Colonic mucosa (tissue), 4 donors: ENCODE results near the gene ADCY9. TPM values are rescaled to one million over a fixed set of nuclear protein-coding genes. Genes with fewer than 3 reads are reported as not detected.

Source experiments
- DNase-seq: peaks from one replicate; pipeline ENCODE4 v3.0.0-alpha.2; 2020
- H3K27ac ChIP-seq: fragments of 200-600 bp; one replicate; pipeline ENCODE4 v1.8.0; 2021
- H3K27me3 ChIP-seq: fragments of 200-600 bp; one replicate; pipeline ENCODE4 v1.8.0; 2021
- H3K36me3 ChIP-seq: fragments of 200-600 bp; one replicate; pipeline ENCODE4 v1.8.0; 2021
- H3K4me1 ChIP-seq: fragments of 200-600 bp; one replicate; pipeline ENCODE4 v1.8.0; 2021; ENCODE audit warnings: mild to moderate bottlenecking
- H3K4me3 ChIP-seq: fragments of 200-600 bp; one replicate; pipeline ENCODE4 v1.8.0; 2021
- H3K9ac ChIP-seq, 2 donors: one replicate each; pipeline ENCODE4 v1.7.0; 2013; ENCODE audit warnings: control low read depth in 2 of 2, low read depth in 2 of 2, low read length in 2 of 2
- H3K9me3 ChIP-seq: fragments of 200-600 bp; one replicate; pipeline ENCODE4 v1.8.0; 2021
- intact Hi-C: fragments of 100-400 bp; cut with DNase I; formaldehyde crosslinking; loops from one replicate; pipeline ENCODE4 v1.14.1; 2022
- total RNA-seq, 2 donors: library from RNA; stranded (reverse); fragmentation: NEBNext Ultra II Directional in 1 of 2; extraction: Animal tissue kit (Norgen Biotek cat#: 25700) in 1 of 2; gene quantifications; one replicate each; pipeline ENCODE4 v1.2.1, GENCODE V29; 2021
- TF ChIP-seq, protein P1 (sequence below): fragments of 200-600 bp; IDR thresholded peaks from one replicate; pipeline ENCODE4 v1.8.0; 2022; ENCODE audit warnings: antibody characterized with exemption, mild to moderate bottlenecking
- donor health status: healthy.
- donor health status: DM: no; HTN: no; CAD: no.
- donor health status: DM: no; HTN: no; CAD: no.

The ADCY9 gene
- total RNA-seq, 2 donors from 2014 or later, result 23.8 to 25.6 TPM

- intact Hi-C loops, result no loop called here
- Histone ChIP-seq H3K27me3 (no peaks in the 10 kb centered on the region), H3K4me1 (peaks cover 3% of the 10 kb centered on the region), H3K9ac (no peak overlapping the region), H3K4me3 (no peak overlapping the region), H3K9me3 (no peaks in the 10 kb centered on the region), H3K27ac (no peak overlapping the region), H3K36me3 (no peaks in the 10 kb centered on the region)
- TF ChIP-seq, protein P1, sequence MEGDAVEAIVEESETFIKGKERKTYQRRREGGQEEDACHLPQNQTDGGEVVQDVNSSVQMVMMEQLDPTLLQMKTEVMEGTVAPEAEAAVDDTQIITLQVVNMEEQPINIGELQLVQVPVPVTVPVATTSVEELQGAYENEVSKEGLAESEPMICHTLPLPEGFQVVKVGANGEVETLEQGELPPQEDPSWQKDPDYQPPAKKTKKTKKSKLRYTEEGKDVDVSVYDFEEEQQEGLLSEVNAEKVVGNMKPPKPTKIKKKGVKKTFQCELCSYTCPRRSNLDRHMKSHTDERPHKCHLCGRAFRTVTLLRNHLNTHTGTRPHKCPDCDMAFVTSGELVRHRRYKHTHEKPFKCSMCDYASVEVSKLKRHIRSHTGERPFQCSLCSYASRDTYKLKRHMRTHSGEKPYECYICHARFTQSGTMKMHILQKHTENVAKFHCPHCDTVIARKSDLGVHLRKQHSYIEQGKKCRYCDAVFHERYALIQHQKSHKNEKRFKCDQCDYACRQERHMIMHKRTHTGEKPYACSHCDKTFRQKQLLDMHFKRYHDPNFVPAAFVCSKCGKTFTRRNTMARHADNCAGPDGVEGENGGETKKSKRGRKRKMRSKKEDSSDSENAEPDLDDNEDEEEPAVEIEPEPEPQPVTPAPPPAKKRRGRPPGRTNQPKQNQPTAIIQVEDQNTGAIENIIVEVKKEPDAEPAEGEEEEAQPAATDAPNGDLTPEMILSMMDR, result no peak
- DNase-seq, result no peak
Observed at GRCh38 chr16:4106516-4106915, 9.7 kb downstream of the ADCY9 start.

DNA sequence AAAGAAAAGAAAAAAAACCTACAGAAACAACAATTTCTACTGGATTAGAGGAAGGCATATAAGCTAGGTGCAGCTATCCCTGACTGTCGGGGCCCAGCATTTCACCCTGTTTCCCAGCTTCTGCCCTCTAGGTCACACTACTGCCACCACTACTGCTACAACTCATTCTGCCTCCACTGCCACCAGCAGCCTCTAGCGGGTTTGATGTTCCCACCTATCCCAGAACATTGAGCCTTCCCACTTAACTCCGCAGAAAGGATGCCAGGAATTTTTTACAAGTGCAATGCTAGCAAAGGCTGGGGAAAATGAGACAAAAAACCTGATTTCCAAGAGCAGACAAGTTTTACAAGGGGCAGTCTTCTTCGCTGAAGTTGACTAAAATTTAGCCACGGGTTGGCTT is 10.4 kb downstream of the ADCY9 start:
- TF ChIP-seq, protein P1, result no peak
- Histone ChIP-seq H3K36me3 (no peaks in the 10 kb centered on the region), H3K27me3 (no peaks in the 10 kb centered on the region), H3K4me1 (peaks cover 3% of the 10 kb centered on the region), H3K27ac (no peak overlapping the region), H3K4me3 (no peak overlapping the region), H3K9me3 (no peaks in the 10 kb centered on the region), H3K9ac (no peak overlapping the region)
- intact Hi-C loops, result no loop called here
- DNase-seq, result no peak

DNA sequence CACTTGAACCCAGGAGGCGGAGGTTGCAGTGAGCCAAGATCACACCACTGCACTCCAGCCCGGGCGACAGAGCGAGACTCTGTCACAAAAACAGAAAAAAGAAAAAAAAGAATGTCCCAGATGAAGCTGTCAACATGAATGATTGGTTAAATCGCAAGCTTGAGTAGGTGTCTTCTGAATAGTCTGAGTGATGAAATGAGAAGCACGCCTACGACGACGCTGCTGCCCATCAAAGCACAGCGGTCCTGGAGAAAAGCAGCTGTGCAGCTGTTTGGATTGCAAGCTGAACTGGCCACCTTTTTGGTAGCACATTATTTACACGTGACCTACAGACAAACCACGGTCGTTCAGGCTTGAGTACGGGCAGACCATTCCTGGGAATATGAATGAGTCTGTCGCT is 12.5 kb downstream of the ADCY9 start:
- Histone ChIP-seq H3K36me3 (no peaks in the 10 kb centered on the region), H3K27me3 (no peaks in the 10 kb centered on the region), H3K27ac (no peak overlapping the region), H3K9me3 (no peaks in the 10 kb centered on the region), H3K4me1 (no peaks in the 10 kb centered on the region), H3K4me3 (no peak overlapping the region), H3K9ac (no peak overlapping the region)
- DNase-seq, result no peak
- TF ChIP-seq, protein P1, result no peak
- intact Hi-C loops, result no loop called here

DNA sequence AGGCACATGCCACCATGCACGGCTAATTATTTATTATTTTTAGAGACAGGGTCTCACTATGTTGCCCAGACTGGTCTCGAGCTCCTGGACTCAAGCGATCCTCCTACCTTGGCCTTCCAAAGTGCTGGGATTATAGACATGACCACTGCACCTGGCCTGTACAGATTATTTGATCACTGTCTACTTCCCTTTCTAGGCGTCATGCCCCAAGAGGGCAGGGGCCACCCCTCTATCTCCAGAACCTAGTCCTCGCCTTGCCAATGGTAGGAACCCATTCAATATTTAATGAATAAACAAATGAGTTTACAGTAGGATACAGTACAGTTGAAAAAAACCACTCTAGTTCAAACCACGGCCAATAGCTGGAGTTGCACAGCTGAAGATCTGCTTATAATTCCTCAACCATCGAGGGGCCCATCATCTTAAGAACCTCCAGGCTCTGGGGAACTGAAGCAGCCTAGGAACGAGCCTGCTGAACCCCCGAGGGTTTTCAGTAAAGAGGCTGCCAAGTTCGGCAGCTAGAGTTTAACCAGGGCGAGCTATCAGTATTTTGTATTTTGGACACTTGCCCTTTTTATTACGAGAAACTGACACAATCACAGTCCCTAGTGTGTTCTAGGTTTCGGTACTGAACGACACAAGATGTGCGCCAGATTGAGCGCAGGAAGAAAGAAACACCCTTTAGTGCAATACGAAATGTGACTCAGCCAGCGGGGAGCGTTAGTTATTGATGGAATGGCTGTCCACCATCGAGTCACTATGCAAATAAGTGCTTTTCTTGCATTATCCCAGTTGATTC is 14.6 kb downstream of the ADCY9 start:
- no peak overlapping the region for H3K4me3 ChIP-seq
- no peak for DNase-seq
- no peaks in the 10 kb centered on the region for H3K27me3 ChIP-seq
- no peaks in the 10 kb centered on the region for H3K36me3 ChIP-seq
- peaks cover 3% of the 10 kb centered on the region for H3K4me1 ChIP-seq
- TF ChIP-seq, protein P1, result no peak
- no peaks in the 10 kb centered on the region for H3K9me3 ChIP-seq
- intact Hi-C loops, result no loop called here
- H3K27ac ChIP-seq, result no peak overlapping the region
- no peak overlapping the region for H3K9ac ChIP-seq

DNA sequence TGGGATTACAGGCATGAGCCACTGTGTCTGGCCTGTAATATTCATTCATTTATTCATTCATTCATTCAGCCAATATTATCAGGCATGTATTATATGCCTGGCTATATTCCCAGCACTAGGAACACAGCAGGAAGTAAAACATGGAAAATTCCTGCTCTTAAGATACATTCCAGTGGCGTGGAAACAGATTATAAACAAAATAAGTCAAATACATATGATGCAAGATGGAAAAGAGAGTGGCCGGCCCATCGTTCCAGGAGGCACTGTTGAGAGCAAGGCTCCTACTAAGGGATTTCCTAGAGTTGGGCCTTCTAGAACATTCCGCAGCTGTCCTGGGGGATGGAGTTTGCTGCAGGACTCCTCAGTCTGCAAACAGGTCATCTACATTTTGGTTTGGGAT is 17.7 kb downstream of the ADCY9 start:
- intact Hi-C loops, result no loop called here
- Histone ChIP-seq H3K27ac (peak overlapping the region; percentile 44), H3K9ac (no peak overlapping the region), H3K4me3 (no peak overlapping the region), H3K36me3 (no peaks in the 10 kb centered on the region), H3K4me1 (peaks cover 3% of the 10 kb centered on the region), H3K9me3 (no peaks in the 10 kb centered on the region), H3K27me3 (no peaks in the 10 kb centered on the region)
- no peak for DNase-seq
- TF ChIP-seq, protein P1, result no peak
